ENCODE results near the gene IQCE.
"Not testable (repeated sequence)": the region's sequence is repeated elsewhere in the genome, so short reads cannot be mapped to it uniquely, and the experiment has no call there.

The IQCE gene

GRCh38 chr7:2576742-2577491, 18.1 kb downstream of the IQCE start:
- no peak for DNase-seq (ENCODE audit: low read depth)

- no peak for DNase-seq (ENCODE audit: low read depth)
Measured at GRCh38 chr7:2577914-2578680, 19.3 kb downstream of the IQCE start.

GRCh38 chr7:2580636-2581035, 21.9 kb downstream of the IQCE start:
- DNase-seq (ENCODE audit: low read depth), result no peak

GRCh38 chr7:2582006-2582735, 23.4 kb downstream of the IQCE start:
- DNase-seq (ENCODE audit: low read depth), result no peak

- no peak for DNase-seq (ENCODE audit: low read depth)
Measured at GRCh38 chr7:2583798-2584580, 25.2 kb downstream of the IQCE start.

GRCh38 chr7:2585446-2585845, 26.7 kb downstream of the IQCE start:
- DNase-seq (ENCODE audit: low read depth), result no peak

- no peak for DNase-seq (ENCODE audit: low read depth)
Measured at GRCh38 chr7:2586326-2587020, 27.7 kb downstream of the IQCE start.

GRCh38 chr7:2587134-2587533, 28.4 kb downstream of the IQCE start:
- DNase-seq (ENCODE audit: low read depth), result no peak

GRCh38 chr7:2587778-2588177, 29.0 kb downstream of the IQCE start:
- DNase-seq (ENCODE audit: low read depth), result no peak

- DNase-seq (ENCODE audit: low read depth), result no peak
Measured at GRCh38 chr7:2589341-2589740, 30.6 kb downstream of the IQCE start.

GRCh38 chr7:2589941-2590340, 31.2 kb downstream of the IQCE start:
- DNase-seq (ENCODE audit: low read depth), result not testable (repeated sequence)

- no peak for DNase-seq (ENCODE audit: low read depth)
Measured at GRCh38 chr7:2592375-2592865, 33.6 kb downstream of the IQCE start.

- DNase-seq (ENCODE audit: low read depth), result no peak
Measured at GRCh38 chr7:2593036-2593727, 34.4 kb downstream of the IQCE start.

- DNase-seq (ENCODE audit: low read depth), result no peak
Measured at GRCh38 chr7:2594599-2594998, 35.8 kb downstream of the IQCE start.

- no peak for DNase-seq (ENCODE audit: low read depth)
Measured at GRCh38 chr7:2595258-2595860, 36.6 kb downstream of the IQCE start.

- DNase-seq (ENCODE audit: low read depth), result no peak
Measured at GRCh38 chr7:2596464-2597272, 37.9 kb downstream of the IQCE start.

GRCh38 chr7:2597273-2597640, 38.5 kb downstream of the IQCE start:
- DNase-seq (ENCODE audit: low read depth), result no peak

- DNase-seq (ENCODE audit: low read depth), result no peak
Measured at GRCh38 chr7:2598154-2598823, 39.5 kb downstream of the IQCE start.

GRCh38 chr7:2601065-2601464, 42.3 kb downstream of the IQCE start:
- DNase-seq (ENCODE audit: low read depth), result no peak
